Memory B cell (primary cell): ENCODE data around the gene CRK.

Experiments
- ATAC-seq: fragments of 150-1000 bp; cut with Tn5 transposase; 2 replicates; pipeline ENCODE4 v1.10.0; 2021; ENCODE audit warnings: low read depth, mild to moderate bottlenecking, moderate library complexity
- DNase-seq, 2 donors: peaks; one replicate each; pipeline ENCODE4 v3.0.0; 2022; ENCODE audit warnings: low spot score in 2 of 2
- H3K27ac Mint-ChIP-seq: one replicate; pipeline ENCODE4 v1.8.0; 2022; ENCODE audit warnings: mild to moderate bottlenecking, moderate library complexity, mixed read lengths
- H3K27me3 Mint-ChIP-seq: one replicate; pipeline ENCODE4 v1.8.0; 2022; ENCODE audit warnings: mixed read lengths
- H3K36me3 Mint-ChIP-seq: one replicate; pipeline ENCODE4 v1.8.0; 2022; ENCODE audit warnings: mild to moderate bottlenecking, mixed read lengths
- H3K4me1 Mint-ChIP-seq: one replicate; pipeline ENCODE4 v1.8.0; 2022; ENCODE audit warnings: mixed read lengths
- H3K4me3 Mint-ChIP-seq: one replicate; pipeline ENCODE4 v1.8.0; 2022; ENCODE audit warnings: mild to moderate bottlenecking, moderate library complexity, mixed read lengths
- H3K9me3 Mint-ChIP-seq: one replicate; pipeline ENCODE4 v1.8.0; 2022; ENCODE audit warnings: mixed read lengths

Gene CRK

GRCh38 chr17:1491443-1492248 is 35.6 kb upstream of the CRK start:
- DNase-seq = peak in 1 of 2 donors; percentile 46
- H3K4me1 Mint-ChIP-seq = peaks cover 24% of the 10 kb centered on the region
- no peaks in the 10 kb centered on the region for H3K9me3 Mint-ChIP-seq
- no peaks in the 10 kb centered on the region for H3K27me3 Mint-ChIP-seq
- peak; percentile 46 for ATAC-seq
- H3K36me3 Mint-ChIP-seq = no peaks in the 10 kb centered on the region
- H3K4me3 Mint-ChIP-seq = peak overlapping the region; percentile 91
- peak overlapping the region; percentile 63 for H3K27ac Mint-ChIP-seq

GRCh38 chr17:1490643-1491442 is 34.8 kb upstream of the CRK start:
- DNase-seq (peak; percentile 48 to 61), ATAC-seq (peak; percentile 51)
- Mint-ChIP-seq H3K27ac (peak overlapping the region; percentile 80), H3K27me3 (no peaks in the 10 kb centered on the region), H3K4me1 (peaks cover 24% of the 10 kb centered on the region), H3K4me3 (peak overlapping the region; percentile 73), H3K9me3 (no peaks in the 10 kb centered on the region), H3K36me3 (no peaks in the 10 kb centered on the region)

GRCh38 chr17:1488826-1489270 is 32.8 kb upstream of the CRK start:
- Mint-ChIP-seq H3K4me1 (peaks cover 27% of the 10 kb centered on the region), H3K27me3 (no peaks in the 10 kb centered on the region), H3K27ac (peak overlapping the region; percentile 98), H3K36me3 (no peaks in the 10 kb centered on the region), H3K4me3 (peak overlapping the region; percentile 95), H3K9me3 (no peaks in the 10 kb centered on the region)
- ATAC-seq (no peak), DNase-seq (no peak)

DNA sequence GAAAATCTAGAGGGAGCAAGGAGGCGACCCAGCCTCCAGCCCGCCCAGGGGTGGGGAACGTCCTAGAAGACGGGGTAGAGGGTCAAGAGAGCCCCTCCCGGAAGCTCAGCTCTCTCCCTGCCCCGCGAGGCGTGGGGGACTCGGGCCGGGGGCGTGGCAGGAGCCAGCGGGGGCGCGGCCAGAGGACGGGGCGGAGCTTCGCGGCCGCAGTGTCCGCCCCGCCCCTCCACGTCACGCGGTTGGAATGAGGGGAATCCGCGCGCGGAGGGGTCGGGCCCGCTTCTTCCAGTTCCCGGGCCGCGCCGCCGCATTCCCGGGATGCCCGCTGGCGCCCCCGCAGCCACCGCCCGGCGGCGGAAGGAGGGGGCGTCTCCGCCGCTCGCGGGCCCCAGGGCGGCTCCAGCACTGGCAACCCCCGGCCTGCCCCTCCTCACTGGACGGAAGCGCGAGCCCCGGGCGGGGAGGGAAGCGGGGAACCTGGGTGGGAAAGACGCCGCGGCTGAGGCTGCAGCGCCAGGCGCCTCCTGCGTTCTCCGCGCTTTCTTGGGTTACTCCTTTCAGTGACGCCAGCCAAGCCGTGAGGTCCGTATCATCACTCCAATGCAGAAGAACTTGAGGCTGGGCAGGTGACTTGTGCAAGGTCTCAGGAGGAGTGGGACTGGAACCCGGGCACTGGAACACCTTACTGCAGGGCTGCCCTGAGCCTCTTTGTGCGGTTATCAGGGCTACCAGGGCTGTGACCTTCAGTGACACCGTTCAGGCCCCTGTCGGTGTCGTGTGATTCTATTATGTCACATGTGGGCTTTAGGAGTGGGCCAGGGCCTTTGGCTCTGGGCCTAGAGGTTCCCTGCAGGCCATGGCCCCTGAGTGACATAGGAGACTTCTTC is 32.1 kb upstream of the CRK start:
- DNase-seq = peak; percentile 79 to 85
- H3K4me1 Mint-ChIP-seq = peaks cover 30% of the 10 kb centered on the region
- peak; percentile 31 for ATAC-seq
- H3K36me3 Mint-ChIP-seq = peaks cover 4% of the 10 kb centered on the region
- no peaks in the 10 kb centered on the region for H3K9me3 Mint-ChIP-seq
- peak overlapping the region; percentile 95 for H3K4me3 Mint-ChIP-seq
- no peaks in the 10 kb centered on the region for H3K27me3 Mint-ChIP-seq
- H3K27ac Mint-ChIP-seq = peak overlapping the region; percentile 98

DNA sequence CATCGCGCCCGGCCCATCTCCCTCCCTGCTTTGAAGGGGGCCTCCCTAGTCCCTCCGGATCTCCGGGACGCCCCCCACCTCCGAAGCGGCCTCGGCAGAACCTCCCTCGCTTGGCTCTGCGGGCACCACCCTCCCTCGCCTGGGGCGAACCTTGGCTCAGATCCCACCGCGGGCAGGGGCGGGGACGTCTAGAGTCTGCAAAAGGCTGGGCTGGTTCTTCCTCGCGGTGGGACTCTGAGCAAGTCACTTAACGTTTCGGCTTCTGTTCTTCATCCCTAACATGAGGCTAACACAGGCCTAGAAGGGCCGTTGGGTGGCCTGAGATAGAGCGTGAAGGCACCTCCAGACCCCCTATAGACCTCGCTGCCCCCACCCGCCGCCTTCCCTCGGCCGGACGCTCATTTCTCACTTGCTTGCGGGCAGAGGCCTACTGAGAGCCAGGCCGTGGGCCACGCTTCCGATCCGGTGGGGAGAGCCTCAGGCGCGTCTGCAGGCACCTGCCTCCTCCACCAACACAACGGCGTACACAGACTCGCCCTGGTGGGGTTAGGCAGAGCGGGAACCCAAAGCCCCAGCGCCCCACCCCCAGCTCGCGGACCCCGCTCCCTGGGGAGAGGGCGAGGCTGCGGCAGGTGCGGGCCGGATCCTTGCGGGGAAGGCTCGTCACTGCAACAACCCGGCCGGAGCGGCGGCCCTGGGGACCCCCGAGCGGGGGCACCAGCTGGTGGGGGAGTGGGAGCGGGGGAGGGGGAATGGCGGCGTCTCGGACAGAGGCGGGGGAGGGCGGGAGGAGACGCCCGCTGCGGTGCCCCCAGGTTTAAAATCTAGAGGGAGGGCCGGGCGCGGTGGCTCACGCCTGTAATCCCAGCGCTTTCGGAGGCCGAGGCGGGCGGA is 31.0 kb upstream of the CRK start:
- peak; percentile 73 for DNase-seq
- no peaks in the 10 kb centered on the region for H3K9me3 Mint-ChIP-seq
- peak overlapping the region; percentile 95 for H3K4me3 Mint-ChIP-seq
- peak overlapping the region; percentile 98 for H3K27ac Mint-ChIP-seq
- peaks cover 26% of the 10 kb centered on the region for H3K4me1 Mint-ChIP-seq
- H3K27me3 Mint-ChIP-seq = no peaks in the 10 kb centered on the region
- ATAC-seq = peak; percentile 34
- peaks cover 7% of the 10 kb centered on the region for H3K36me3 Mint-ChIP-seq

DNA sequence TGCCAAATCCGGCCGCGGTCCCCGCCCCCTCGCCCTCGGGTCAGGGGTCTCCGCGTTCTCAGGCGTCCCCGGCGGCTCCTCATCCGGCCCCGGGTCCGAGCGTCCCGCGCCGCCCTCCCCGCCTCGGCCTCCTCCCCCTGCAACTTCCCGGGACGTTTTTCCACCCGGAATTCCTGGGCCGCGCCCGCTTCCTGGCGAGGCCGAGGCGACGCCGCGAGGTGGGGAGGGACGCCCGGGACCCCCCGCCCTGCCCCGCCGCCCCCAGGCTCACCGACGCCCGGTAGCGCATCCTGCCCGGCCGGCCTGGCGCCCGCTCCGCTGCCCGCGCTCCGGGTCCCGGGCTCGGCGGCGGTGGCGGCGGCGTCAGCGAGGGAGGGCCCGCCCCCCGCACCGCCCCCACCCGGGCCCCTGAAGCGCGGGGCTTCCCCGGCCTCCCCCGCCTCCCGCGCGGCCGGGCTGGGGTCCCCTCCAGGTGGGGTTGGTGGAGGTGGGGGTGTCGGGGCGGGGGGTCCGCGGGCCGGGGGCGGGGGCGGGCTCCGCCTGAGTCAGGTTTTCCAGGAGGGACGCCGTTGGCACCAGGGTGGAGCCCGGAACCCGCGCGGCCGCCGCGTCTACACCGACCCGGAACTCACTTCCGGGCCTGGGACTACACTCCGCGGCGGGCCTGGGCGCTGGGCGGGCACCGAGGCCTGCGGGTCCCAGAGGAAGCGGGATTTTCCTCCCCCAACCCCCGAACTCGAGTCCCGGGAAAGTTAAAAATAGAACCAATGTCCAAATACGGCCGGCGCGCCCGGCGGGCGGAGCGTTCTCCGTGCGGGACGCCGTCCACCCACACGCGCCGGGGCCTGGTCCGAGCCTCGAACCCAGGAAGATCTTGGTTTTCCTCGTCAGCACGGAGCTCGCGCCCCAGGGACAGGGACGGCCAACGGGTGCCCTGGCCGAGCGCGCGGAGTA is 29.7 kb upstream of the CRK start:
- peak overlapping the region; percentile 95 for H3K4me3 Mint-ChIP-seq
- peaks cover 13% of the 10 kb centered on the region for H3K36me3 Mint-ChIP-seq
- H3K27me3 Mint-ChIP-seq = no peaks in the 10 kb centered on the region
- peaks cover 21% of the 10 kb centered on the region for H3K4me1 Mint-ChIP-seq
- peak overlapping the region; percentile 98 for H3K27ac Mint-ChIP-seq
- ATAC-seq = peak; percentile 21
- H3K9me3 Mint-ChIP-seq = no peaks in the 10 kb centered on the region
- peak; percentile 48 to 73 for DNase-seq

DNA sequence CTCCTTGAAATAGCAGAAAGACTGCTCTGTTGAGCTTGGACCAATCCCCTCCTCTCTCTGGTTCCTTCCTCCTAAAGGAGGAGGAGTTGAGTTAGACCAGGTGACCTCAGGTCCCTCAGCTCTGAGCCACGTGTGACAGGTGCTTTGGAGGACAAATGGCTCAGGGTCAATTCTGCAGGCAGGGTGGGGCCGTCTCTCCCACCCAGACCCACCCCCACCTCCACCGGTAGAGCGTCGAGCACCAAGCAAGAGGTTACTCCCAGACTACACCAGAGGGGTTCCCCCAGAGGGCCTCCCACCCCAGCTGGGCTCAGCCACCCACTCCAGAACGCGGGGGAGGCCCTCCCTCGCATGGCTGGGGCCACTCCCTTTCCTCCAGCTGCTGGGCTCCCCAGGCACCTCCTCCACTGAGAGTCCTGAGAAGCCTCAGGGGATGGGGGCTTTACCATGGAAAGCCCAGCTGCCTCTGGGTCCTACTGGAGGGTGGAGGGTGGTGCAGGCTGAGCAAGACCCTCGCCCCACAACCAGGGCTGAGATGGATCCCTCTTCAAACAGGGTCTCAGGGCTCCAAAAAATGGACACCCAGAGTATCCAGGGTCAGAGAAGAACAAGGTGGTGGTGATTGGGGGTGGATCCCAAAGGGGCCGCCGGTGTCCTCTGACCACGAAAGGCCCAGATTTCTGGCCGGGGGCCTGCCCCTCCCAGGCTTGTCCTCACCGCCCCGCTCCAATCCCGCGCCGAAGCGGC is 28.8 kb upstream of the CRK start:
- peak overlapping the region; percentile 86 for H3K4me3 Mint-ChIP-seq
- no peaks in the 10 kb centered on the region for H3K9me3 Mint-ChIP-seq
- DNase-seq = peak; percentile 77 to 83
- H3K27me3 Mint-ChIP-seq = no peaks in the 10 kb centered on the region
- H3K36me3 Mint-ChIP-seq = peaks cover 13% of the 10 kb centered on the region
- H3K27ac Mint-ChIP-seq = peak overlapping the region; percentile 91
- ATAC-seq = peak; percentile 69
- peaks cover 16% of the 10 kb centered on the region for H3K4me1 Mint-ChIP-seq

DNA sequence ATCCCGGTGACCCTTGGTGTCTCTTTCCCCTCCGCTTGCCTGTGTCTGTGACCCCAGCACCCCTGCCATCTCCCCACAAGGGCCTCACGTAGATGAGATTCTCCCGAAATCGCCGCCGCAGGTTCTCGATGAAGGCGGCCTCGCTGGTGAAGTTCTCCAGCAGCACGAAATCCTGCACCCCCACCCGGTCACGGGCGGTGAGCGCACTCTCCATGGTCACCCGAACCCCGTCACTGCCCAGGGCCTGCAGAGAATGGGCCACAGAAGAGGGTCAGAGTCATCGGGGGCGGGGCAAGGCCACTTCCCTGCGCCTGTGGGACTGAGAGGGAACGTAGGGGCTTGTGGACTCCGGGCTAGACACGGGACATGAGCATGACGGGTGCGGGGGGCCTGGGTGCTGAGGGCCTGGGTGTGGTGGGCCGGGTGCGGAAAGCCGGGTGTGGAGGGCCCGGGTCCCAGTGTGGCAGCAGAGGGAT is 28.1 kb upstream of the CRK start:
- Mint-ChIP-seq H3K36me3 (peaks cover 18% of the 10 kb centered on the region), H3K27ac (peak overlapping the region; percentile 91), H3K9me3 (no peaks in the 10 kb centered on the region), H3K4me1 (peaks cover 16% of the 10 kb centered on the region), H3K27me3 (no peaks in the 10 kb centered on the region), H3K4me3 (peak overlapping the region; percentile 86)
- ATAC-seq = no peak
- DNase-seq = no peak

GRCh38 chr17:1482680-1483079 is 26.6 kb upstream of the CRK start:
- ATAC-seq = no peak
- no peak overlapping the region for H3K27ac Mint-ChIP-seq
- peaks cover 14% of the 10 kb centered on the region for H3K4me1 Mint-ChIP-seq
- DNase-seq = no peak
- no peaks in the 10 kb centered on the region for H3K9me3 Mint-ChIP-seq
- no peak overlapping the region for H3K4me3 Mint-ChIP-seq
- H3K36me3 Mint-ChIP-seq = peaks cover 22% of the 10 kb centered on the region
- H3K27me3 Mint-ChIP-seq = no peaks in the 10 kb centered on the region

GRCh38 chr17:1481736-1482135 is 25.7 kb upstream of the CRK start:
- Mint-ChIP-seq H3K27me3 (no peaks in the 10 kb centered on the region), H3K27ac (no peak overlapping the region), H3K36me3 (peaks cover 24% of the 10 kb centered on the region), H3K9me3 (no peaks in the 10 kb centered on the region), H3K4me1 (peaks cover 10% of the 10 kb centered on the region), H3K4me3 (no peak overlapping the region)
- ATAC-seq = no peak
- DNase-seq = no peak

DNA sequence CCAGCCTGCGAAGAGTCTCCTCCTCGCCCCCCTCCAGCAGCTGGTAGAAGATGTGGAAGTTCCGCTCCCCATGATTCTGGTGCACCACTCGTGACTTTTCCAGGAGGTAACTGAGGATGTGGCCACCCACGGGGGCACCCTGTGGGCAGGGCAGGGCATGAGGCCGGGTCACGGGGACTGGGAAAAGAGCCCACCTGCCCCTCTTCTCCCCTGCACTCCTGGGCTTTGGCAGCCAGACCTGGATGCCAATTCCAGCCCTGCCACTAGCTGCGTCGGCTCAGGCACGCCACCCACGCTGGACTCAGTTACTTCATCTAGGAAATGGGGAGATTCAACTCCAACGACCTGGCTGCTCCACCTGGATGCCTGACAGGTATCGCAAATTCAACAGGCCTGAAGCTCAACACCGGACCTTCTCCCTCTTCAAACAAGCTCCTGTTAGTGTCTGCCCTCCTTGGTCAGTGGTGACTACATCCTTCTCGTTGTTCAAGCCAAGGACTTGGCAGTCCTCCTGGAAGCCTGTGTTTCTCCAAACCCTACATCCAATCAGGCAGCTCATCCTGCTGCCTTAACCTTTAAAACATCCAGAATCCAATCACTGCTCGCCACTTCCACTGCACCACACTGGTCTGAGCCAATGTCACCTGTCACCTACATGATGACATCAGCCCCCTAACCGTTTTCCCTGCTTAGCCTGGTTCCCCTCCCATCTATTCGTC is 24.9 kb upstream of the CRK start:
- H3K4me3 Mint-ChIP-seq = no peak overlapping the region
- DNase-seq (no peak), ATAC-seq (no peak)
- H3K27ac Mint-ChIP-seq = no peak overlapping the region
- peaks cover 24% of the 10 kb centered on the region for H3K36me3 Mint-ChIP-seq
- H3K27me3 Mint-ChIP-seq = no peaks in the 10 kb centered on the region
- H3K9me3 Mint-ChIP-seq = no peaks in the 10 kb centered on the region
- peaks cover 10% of the 10 kb centered on the region for H3K4me1 Mint-ChIP-seq
